OCI-LY1 (cell line): ENCODE data around the gene SIRT3.
"Not testable (repeated sequence)": the region's sequence is repeated elsewhere in the genome, so short reads cannot be mapped to it uniquely, and the experiment has no call there.

Source experiments
- H2AFZ ChIP-seq: fragments of 200-600 bp; sonication (generic), shearing (Covaris generic); 2 replicates; pipeline ENCODE4 v1.6.0; 2014; ENCODE audit warnings: antibody characterized with exemption, mild to moderate bottlenecking, low read length
- H3F3A ChIP-seq: fragments of 200-600 bp; sonication (generic), shearing (Covaris generic); 2 replicates; pipeline ENCODE4 v1.6.0; 2014; ENCODE audit warnings: mild to moderate bottlenecking, antibody characterized with exemption, low read length, moderate library complexity; ENCODE audit not compliant: insufficient read depth
- H3K27ac ChIP-seq: fragments of 200-600 bp; sonication (generic); 2 replicates; pipeline ENCODE4 v1.5.1; 2014; ENCODE audit warnings: low read length, mixed run types, mild to moderate bottlenecking, low read depth; ENCODE audit not compliant: poor library complexity, severe bottlenecking
- H3K27me3 ChIP-seq: fragments of 200-600 bp; sonication (generic); 2 replicates; pipeline ENCODE4 v1.6.0; 2014; ENCODE audit warnings: antibody characterized with exemption, mild to moderate bottlenecking, low read length, moderate library complexity; ENCODE audit not compliant: insufficient read depth
- H3K36me3 ChIP-seq: fragments of 200-600 bp; sonication (generic); 2 replicates; pipeline ENCODE4 v1.6.1; 2014; ENCODE audit warnings: mild to moderate bottlenecking, antibody characterized with exemption, low read length, moderate library complexity, mixed read lengths; ENCODE audit not compliant: insufficient read depth
- H3K4me1 ChIP-seq: fragments of 200-600 bp; sonication (generic); 2 replicates; pipeline ENCODE4 v1.5.1; 2014; ENCODE audit warnings: mild to moderate bottlenecking, low read length, moderate library complexity; ENCODE audit not compliant: insufficient read depth, severe bottlenecking
- H3K4me2 ChIP-seq: fragments of 200-600 bp; sonication (generic), shearing (Covaris generic); 2 replicates; pipeline ENCODE4 v1.6.1; 2014; ENCODE audit warnings: low read length
- H3K4me3 ChIP-seq: fragments of 200-600 bp; sonication (generic); 2 replicates; pipeline ENCODE4 v1.5.1; 2014; ENCODE audit warnings: low read length, low read depth, mild to moderate bottlenecking, mixed read lengths; ENCODE audit not compliant: poor library complexity, severe bottlenecking
- H3K79me2 ChIP-seq: fragments of 200-600 bp; shearing (Covaris generic); 2 replicates; pipeline ENCODE4 v1.6.1; 2016; ENCODE audit warnings: mixed run types, low read length, mixed read lengths; ENCODE audit not compliant: insufficient read depth
- H3K9ac ChIP-seq: fragments of 200-600 bp; sonication (generic), shearing (Covaris generic); 2 replicates; pipeline ENCODE4 v1.6.1; 2014; ENCODE audit warnings: mild to moderate bottlenecking, low read length, mixed read lengths
- H3K9me2 ChIP-seq: fragments of 200-600 bp; sonication (generic), shearing (Covaris generic); 2 replicates; pipeline ENCODE4 v1.6.1; 2014; ENCODE audit warnings: low read depth, mild to moderate bottlenecking, low read length, mixed read lengths
- H3K9me3 ChIP-seq: fragments of 200-600 bp; shearing (Covaris generic); 2 replicates; pipeline ENCODE4 v1.6.1; 2014; ENCODE audit warnings: low read length, mixed read lengths
- H4K20me1 ChIP-seq: fragments of 200-600 bp; sonication (generic), shearing (Covaris generic); 2 replicates; pipeline ENCODE4 v1.6.0; 2016; ENCODE audit warnings: mild to moderate bottlenecking, low read length; ENCODE audit not compliant: insufficient read depth
- TF ChIP-seq, protein P1 (sequence below): fragments of 200-600 bp; sonication (generic), shearing (Covaris generic); IDR thresholded peaks from 2 replicates; pipeline ENCODE4 v1.5.1; 2017; ENCODE audit warnings: mild to moderate bottlenecking, antibody characterized with exemption, low read length, moderate library complexity, mixed read lengths

The SIRT3 gene

DNA sequence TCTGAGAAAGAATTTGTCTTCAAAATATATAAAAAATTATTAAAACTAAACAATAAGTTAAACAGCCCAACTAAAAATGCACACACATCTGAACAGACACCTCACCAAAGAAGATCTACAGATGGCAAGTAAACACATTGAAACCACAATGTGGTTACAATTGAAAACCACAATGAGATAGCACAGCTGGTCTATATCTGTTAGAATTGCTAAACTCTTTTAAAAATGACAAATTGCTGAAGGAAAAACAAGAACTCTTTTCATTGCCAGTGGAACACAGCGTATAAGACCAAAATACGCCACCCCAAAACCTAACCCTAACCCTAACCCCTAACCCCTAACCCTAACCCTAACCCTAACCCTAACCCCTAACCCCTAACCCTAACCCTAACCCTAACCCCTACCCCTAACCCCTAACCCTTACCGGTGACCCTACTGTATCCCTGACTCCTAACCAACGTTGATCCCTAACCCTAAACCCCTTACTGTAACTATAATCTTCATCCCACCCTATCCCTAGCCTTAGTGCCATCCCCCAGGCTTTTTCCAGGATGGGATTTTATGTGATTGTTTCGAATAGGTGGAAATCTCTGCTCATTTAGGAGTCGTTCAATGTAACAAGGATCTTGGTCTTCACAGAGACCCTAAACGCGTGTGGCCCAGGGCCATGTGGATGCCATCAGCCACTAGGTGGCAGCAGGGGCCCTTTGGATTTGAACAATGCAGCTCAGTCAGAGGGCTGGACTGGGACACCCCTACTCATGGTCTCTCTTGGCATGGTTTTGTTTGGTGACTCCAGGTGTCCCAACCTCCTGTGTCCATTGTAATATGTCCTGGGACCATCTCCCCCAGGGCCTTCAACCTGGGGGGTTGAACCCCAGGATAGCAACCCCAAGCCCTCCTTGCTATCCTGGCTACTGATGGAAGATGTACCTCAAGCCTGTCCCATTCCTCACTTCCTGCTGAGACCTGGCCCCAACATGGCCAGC is 44.4 kb downstream of the SIRT3 start:
- H3K9me3 ChIP-seq, H3F3A ChIP-seq, H3K36me3 ChIP-seq, H4K20me1 ChIP-seq, H3K9ac ChIP-seq, H3K4me3 ChIP-seq, H3K4me2 ChIP-seq, H3K27ac ChIP-seq, H3K27me3 ChIP-seq, H2AFZ ChIP-seq, H3K4me1 ChIP-seq, H3K9me2 ChIP-seq, H3K79me2 ChIP-seq: not testable (repeated sequence)

DNA sequence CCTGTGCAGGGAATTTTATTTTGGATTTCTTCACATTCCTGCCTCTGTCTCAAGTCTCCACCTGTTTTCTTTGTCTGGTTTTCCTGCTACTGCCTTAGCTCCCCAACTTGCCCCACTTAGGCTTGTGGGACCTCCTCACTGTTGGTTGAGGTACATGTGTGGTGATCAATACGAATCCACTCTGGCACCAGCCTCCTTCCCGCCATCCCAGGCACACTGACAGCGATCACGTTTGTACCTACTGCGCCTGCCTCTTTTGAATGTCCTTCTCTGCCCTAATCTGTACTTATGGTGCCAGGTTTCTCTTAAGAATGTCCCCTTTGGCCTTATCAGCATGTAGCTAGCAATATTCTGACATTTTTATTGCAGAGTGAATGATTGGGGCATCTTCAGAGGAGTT is 45.6 kb downstream of the SIRT3 start:
- H3K9me3 ChIP-seq, H3K36me3 ChIP-seq, H3K9ac ChIP-seq, H3K4me3 ChIP-seq, H4K20me1 ChIP-seq, H3K27ac ChIP-seq, H2AFZ ChIP-seq, H3K4me1 ChIP-seq, H3K79me2 ChIP-seq, H3K9me2 ChIP-seq, H3K4me2 ChIP-seq, H3K27me3 ChIP-seq, H3F3A ChIP-seq: not testable (repeated sequence)

DNA sequence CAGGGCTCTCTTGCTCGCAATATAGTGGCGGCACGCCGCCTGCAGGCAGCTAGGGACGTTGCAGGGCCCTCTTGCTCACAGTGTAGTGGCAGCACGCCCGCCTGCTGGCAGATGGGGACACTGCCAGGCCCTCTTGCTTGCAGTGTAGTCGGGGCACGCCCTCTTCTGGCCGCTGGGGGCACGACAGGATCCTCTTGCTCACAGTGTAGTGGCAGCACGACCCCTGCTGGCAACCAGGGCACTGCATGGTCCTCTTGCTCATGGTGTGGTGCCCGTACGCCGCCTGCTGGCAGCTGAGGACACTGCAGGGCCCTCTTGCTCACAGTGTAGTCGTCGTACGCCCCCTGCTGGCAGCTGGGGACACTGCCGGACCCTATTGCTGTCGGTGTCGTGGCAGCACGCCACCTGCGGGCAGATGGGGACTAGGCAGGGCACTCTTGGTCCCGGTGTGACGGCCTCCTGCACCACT is 46.3 kb downstream of the SIRT3 start:
- H3K4me1 ChIP-seq, H3K36me3 ChIP-seq, H3K27me3 ChIP-seq, H3K79me2 ChIP-seq, H4K20me1 ChIP-seq, H3K9ac ChIP-seq, H3K27ac ChIP-seq, H3K9me2 ChIP-seq, H3K9me3 ChIP-seq, H3K4me2 ChIP-seq, H3F3A ChIP-seq, H3K4me3 ChIP-seq, H2AFZ ChIP-seq: not testable (repeated sequence)
- TF ChIP-seq, protein P1, sequence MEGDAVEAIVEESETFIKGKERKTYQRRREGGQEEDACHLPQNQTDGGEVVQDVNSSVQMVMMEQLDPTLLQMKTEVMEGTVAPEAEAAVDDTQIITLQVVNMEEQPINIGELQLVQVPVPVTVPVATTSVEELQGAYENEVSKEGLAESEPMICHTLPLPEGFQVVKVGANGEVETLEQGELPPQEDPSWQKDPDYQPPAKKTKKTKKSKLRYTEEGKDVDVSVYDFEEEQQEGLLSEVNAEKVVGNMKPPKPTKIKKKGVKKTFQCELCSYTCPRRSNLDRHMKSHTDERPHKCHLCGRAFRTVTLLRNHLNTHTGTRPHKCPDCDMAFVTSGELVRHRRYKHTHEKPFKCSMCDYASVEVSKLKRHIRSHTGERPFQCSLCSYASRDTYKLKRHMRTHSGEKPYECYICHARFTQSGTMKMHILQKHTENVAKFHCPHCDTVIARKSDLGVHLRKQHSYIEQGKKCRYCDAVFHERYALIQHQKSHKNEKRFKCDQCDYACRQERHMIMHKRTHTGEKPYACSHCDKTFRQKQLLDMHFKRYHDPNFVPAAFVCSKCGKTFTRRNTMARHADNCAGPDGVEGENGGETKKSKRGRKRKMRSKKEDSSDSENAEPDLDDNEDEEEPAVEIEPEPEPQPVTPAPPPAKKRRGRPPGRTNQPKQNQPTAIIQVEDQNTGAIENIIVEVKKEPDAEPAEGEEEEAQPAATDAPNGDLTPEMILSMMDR: peak; percentile 53

DNA sequence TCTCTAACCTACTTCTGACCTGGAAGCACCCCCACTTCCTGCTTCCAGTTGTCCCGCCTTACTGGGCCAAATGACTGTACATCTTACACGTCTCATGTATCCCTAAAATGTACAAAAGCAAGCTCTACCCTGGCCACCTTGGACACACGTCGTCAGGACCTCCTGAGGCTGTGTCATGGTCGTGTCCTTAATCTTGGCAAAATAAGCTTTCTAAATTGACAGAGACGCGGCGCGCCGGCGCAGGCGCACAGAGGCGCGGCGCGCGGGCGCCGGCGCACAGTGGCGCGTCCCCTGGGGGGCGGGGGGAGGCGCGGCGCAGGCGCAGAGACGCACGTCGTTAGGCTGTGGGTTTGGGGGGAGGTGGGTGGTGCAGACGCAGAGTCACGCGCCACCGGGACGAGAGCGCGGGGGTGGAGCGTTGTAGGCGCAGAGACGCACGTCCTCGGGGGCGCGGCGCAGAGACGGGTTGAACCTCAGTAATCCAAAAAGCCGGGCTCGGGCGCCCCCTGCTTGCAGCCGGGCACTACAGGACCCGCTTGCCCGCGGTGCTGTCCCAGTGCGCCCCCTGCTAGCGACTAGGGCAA is 46.9 kb downstream of the SIRT3 start:
- H3K79me2 ChIP-seq, H2AFZ ChIP-seq, H3K9me3 ChIP-seq, H3K36me3 ChIP-seq, H3K27me3 ChIP-seq, H3K4me2 ChIP-seq, H3K4me1 ChIP-seq, H3F3A ChIP-seq, H3K9me2 ChIP-seq, H4K20me1 ChIP-seq, H3K9ac ChIP-seq: not testable (repeated sequence)
- peak overlapping the region; percentile 46 for H3K4me3 ChIP-seq
- peak overlapping the region; percentile 62 for H3K27ac ChIP-seq
